Medulla oblongata (tissue), 1 donor: Measurements from ENCODE around the gene EPHB1.
"Not testable (repeated sequence)": the region's sequence is repeated elsewhere in the genome, so short reads cannot be mapped to it uniquely, and the experiment has no call there.

Experiments used
- DNase-seq: peaks from one replicate; pipeline ENCODE4 v3.0.0-alpha.2; 2015; ENCODE audit errors: extremely low spot score

Gene EPHB1

DNA sequence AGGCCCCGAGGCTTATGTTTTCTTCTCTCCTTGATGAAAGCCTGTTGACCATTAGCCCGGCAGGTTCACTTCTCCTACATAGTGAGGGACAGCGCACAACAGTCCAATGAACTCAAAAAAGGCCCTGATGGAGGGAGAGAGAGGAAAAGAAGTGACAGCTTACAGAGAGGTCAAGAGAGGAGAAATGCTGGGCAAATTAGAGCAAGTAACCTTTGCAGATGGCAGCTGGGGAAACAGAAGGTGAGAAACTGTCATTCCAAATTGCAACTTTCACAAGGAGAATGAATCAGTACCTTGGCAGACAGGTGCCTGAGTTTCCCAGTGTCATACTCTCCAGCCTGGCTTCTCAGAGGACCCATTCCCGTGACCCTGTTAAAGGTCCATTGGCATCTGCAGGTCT is 252.0 kb downstream of the EPHB1 start:
- no peak for DNase-seq

DNA sequence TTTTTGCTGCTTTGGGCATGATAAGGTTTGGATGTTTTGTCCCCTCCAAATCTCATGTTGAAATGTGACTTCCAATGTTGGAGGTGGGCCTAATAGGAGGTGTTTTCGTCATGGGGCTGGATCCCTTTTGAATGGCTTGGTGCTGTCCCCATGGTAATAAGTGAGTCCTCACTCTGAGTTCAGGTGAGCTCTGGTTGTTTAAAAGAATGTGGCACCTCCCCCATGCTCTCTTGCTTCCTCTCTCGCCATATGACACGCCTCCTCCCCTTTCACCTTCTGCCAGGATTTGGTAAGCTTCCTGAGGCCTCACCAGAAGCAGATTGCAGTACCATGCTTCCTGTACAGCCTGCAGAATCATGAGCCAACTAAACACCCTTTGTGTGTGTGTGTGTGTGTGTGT is 255.5 kb downstream of the EPHB1 start:
- no peak for DNase-seq

DNA sequence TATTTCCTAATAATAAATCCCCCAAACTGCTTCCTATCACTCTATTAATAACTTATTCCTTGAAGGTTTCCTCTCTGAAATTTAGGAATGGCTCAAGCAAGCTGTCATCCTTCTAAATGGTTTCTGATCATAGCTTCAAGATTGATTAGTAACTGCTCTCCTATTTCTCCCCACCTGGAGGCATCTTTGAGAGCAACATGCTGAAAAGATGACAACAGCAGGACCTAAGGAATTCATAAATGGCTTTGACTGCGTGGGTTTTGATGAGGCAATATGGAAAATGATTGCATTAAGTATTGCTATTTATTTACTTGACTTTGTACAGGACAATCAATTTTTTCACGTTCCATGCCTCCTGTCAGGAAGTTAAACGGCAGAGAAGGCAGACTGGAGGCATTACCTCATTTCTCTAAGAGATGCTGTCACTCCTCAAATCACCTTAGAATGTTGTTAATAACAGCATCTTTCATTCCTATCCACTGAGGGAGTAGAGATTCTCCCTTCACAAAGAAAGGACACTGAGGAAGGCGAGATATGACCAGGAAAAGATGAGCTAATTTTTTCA is 256.4 kb downstream of the EPHB1 start:
- no peak for DNase-seq

DNA sequence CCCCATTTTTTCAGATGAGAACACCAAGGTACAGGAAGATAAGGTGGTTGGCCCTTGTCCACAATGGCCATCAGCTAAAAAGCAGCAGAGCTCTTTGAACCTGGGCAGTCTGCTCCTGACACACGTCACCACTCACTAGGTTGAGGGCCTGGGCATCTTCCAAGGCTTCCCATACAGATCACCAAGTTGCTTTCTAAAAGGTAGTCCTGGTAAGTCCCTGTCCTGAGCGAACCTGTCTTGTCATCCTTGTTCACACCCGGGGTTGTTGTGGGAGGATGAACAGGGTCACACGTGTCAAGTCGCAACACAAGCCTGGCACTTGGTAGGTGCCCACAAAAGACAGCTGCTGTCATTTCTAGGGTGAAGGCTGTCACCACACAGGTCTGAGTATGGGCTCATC is 260.4 kb downstream of the EPHB1 start:
- no peak for DNase-seq

DNA sequence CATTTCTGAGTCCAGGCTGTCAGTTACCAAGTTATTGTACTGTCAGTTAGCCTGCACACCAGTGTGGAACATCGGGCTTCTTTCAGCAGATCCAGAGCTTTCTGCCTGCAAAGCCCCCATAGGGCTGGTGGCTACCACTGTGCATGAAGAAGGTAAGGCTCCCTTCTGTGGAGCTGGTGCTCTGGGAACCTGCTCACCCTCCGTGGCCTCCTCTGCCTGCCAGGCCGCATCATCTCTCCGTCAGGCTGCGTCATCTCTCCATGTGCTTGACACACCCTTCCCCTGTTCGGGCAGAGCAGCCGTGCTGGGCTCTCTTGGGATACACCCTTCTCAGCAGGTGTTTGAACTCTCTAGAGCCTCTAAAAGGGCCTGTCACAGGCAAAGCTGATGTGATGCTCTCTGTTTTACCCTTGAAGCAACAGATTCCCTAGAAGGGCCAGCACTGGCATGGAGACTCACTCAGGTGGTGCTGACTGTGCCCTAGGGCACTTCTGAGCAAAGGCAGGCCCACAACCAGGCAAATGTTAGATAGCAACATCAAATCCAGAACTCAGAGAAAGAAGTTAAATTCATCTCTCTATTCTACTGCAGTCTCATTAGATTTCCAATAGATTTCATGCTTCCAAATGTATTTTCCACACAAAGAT is 261.1 kb downstream of the EPHB1 start:
- no peak for DNase-seq

DNA sequence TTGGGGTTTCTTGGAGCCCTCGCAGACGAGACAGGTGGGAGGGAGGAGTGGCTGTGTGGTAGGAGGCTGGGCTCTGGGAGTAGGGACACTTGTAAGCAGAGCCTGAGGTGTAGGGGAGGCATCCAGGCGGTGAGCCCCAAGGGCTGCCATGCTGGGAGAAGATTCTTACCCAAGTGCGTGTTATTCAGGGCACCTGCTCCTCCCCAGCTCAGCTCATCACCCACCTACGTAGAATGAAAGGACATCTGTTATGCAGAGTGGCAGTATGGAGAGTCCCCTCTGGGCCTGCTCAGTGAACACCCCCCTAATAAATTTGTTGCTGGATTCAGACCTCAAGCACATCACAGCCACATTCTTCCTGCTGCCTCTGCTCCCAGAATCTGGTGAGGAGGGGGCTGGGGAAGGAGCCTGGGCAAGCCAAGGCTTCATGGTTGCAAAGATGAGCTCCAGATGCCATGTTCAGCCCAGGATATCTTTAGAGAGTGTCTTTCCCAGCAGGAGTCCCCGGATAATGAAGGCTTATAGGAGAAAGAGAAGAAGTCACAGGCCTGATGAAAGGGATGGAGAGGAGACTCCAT is 261.8 kb downstream of the EPHB1 start:
- no peak for DNase-seq

DNA sequence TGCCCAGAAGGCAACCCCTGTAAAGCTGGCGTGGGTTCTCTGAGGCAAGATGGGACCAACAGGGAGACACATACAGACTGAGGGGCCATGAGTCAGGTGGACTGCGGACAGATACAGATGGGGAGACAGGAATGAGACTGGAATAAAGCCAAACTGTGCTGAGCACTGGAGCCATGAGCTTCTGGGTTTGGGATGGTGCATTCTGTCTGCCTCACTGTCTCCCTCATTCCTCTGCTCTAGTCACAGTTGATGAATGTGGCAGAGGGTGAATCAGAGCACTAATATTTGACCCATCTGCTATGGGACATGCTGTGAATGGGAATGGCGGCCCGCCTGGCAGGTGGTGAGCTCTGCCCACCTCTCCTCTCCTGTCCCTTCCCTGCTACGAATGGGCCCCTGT is 262.9 kb downstream of the EPHB1 start:
- no peak for DNase-seq

DNA sequence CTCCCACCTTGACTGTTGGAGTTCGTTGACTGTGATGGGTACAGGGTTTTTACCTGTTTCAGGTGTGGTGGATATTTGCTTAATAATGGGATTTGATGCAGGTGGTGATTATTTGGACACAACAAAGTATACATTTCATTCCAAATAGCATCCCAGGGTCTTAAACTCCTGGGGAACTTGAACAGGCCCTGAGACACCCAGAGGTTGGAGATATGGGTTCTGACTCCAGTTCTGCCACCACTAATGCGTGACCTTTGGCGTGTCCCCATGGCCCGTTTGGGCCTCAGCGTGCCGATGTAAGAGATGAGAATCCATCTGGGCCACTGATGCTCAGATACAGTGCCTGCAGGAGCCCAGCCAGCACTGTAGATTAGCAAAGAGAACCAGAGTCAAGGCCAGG is 264.5 kb downstream of the EPHB1 start:
- no peak for DNase-seq

DNA sequence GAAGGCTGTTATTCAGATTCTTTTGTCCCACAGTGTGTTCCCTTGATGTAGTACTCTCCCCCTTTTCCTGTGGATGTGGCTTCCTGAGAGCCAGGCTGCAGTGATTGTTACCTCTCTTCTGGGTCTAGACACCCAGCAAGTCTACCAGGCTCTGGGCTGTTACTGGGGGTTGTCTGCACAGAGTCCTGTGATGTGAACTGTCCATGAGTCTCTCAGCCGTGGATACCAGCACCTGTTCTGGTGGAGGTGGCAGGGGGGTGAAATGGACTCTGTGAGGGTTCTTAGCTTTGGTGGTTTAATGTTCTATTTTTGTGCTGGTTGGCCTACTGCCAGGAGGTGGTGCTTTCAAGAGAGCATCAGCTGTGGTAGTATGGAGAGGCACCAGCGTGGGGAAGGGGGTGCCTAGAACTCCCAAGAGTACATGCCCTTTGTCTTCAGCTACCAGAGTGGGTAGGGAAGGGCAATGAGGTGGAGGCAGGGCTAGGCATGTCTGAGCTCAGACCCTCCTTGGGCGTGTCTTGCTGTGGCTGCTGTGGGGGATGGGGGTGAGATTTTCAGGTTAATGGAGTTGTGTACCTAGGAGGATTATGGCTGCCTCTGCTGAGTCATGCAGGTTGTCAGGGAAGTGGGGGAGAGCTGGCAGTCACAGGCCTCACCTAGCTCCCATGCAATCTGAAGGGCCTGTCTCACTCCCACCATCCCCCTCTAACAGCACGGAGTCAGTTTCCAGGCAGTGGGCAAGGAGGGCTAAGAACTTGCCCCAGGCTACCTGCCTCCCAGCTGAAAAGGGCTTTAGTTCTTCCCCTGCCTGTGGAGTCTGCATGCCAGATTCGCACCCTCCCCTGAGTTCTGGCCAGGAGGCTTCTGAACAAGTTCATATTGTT is 272.0 kb downstream of the EPHB1 start:
- DNase-seq, result not testable (repeated sequence)

DNA sequence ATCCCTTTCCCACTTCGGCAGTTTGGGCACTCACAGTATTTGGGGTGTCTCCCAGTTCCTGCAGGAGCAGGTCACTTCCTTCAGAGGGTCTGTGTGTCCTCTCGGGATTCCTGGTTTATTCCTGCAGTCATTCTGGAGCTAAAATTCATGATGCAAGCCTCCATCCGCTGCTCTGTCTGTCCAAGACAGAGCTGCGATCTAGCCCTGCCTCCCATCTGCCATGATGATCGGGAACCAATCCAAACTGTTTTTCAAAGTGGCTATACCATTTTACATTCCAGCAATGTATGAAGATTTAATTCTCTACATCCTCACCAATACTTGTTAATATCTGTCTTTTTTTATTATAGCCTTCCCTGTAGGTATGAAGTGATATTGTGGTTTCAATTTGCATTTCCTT is 273.0 kb downstream of the EPHB1 start:
- no peak for DNase-seq

DNA sequence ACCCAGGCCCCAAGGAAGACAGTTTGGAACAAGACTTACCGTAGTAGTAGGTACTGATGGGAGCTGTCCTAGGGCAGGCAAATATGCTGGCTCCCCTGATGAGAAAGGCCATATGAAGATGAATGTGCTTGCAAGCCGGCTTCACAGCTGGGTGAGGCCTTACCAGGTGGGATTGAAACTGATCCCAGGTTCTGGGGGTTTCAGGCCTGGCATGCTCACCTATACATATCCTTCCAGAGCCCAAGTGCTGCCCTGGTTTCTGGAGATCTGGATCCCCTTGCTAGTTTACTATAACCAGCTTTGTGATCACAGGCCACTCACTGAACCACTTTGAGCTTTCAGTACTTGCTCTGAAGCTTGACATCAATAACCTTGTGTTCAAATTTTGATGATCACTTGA is 274.3 kb downstream of the EPHB1 start:
- DNase-seq, result no peak

DNA sequence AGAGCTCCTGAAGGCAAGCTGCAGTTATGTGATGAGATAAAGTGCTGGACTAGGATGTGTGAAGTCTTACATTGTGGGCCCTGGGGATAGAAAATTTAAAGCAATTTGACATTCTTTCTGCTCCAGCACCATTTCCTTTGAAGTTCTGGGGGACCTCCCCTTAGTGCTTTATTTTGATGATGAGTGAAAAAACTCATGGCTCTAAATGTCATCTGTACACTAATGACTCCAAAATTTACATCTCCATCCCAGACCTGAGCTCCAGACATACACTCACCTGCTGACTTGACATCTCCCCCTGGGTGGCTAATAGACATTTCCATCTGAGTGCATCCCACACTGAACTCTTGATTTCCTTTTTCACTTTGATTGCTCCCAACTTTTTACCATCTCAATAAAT is 276.4 kb downstream of the EPHB1 start:
- no peak for DNase-seq

DNA sequence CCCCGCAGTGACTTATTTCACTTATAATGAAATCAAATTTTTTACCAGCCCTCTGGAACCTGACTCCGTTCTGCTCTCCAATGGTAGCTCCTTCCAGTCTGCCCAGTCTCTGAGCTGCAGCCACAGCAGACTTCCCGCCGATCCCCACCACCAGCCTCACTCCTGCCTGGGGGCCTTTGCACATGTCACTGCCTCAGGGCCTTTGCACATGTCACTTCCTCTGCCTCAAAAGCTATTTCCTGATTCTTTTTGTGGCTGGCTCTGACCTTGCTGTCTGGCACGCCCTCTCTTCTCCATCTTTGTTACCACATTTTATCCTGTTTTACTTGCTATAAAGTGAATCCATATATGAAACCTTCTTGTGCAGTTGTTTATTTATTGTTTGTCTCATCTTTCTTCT is 277.4 kb downstream of the EPHB1 start:
- no peak for DNase-seq

DNA sequence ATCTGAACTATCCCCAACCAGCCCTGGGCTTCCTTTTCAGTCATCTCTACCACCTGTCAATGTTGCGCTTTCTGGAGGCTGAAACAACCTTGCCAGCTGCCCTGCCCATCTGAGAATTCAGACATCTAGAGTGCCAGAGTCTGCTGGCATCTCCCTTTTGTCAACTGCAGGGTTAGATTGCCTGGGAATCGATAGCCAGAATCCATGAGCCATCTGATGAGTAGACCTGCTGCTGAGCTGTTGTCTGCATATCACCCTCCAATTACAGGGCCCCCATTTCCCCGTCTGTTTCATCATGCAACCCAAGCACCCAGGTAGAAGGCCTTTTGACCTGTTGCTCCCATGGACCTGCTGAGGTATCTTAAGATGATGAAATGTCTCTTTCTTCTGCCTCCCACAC is 280.1 kb downstream of the EPHB1 start:
- no peak for DNase-seq

DNA sequence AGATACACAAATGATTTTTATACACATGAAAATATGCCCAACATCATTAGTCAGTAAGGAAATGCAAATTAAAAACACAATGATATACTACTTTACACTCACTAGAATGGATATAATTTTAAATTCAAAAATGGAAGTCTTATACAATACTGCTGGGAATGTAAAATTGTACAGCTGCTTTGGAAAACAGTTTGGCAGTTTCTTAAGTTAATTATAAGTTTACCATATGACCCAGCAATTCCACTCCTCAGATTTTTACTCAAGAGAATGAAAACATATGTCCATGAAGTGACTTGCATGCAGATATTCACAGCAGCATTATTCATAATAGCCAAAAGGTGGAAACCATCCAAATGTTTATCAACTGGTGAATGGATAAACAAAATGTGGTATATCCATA is 281.3 kb downstream of the EPHB1 start:
- no peak for DNase-seq

DNA sequence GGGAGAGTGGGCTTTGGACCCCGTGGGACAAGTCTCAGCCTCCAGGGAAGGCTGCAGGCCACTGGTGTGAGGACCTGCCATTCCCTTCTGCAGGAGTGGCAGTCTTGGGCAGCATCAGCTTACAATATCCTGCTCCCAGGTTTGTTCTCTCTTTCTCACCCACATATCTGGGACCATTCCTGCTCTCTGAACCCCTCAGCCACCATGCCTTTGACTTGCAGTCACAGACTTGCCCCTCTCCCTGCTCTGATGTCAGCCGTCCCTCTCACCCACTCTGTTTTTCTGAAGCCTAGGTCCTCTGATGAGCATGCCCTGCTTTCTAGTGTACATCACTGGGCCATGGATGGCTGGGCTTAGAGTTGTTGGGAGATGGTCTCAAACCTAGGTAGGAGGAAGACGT is 282.1 kb downstream of the EPHB1 start:
- DNase-seq, result no peak

DNA sequence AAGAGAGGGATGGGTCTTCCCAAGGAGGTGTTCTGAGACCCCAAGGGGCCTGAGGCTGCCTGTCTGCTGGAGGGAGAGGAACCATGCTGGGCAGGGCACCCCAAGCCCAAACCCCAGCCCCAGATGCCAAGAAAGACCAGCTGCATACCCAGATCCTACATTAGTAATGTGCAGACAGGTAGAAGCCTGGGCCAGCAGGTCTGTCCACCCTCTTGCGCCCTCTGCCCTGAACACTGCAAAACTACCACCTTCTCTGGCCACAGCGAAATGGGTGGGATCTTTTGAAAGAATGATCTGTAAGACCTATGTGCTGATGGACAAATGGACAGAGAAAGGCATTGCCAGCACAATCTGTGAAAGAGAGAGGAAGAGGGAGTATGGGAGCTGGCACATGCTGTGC is 283.2 kb downstream of the EPHB1 start:
- DNase-seq, result no peak

DNA sequence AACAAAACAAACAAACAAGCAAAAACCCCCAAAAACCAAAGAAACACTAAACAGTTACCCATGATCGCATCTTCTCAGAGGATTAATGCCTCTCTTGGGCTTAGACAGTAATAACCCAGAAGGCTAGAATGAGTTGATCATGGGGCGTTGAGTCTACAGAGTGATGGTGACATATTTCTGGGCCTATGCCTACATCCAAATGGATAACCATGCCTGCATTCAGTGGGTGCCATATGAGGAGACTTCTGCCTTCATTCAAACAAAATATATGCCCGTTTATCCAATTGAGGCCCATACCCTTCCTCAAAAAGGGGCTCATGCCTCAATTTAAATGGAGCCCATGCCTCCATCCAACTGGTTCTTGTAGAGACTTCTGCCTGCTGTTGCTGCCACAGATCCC is 284.0 kb downstream of the EPHB1 start:
- DNase-seq, result no peak

DNA sequence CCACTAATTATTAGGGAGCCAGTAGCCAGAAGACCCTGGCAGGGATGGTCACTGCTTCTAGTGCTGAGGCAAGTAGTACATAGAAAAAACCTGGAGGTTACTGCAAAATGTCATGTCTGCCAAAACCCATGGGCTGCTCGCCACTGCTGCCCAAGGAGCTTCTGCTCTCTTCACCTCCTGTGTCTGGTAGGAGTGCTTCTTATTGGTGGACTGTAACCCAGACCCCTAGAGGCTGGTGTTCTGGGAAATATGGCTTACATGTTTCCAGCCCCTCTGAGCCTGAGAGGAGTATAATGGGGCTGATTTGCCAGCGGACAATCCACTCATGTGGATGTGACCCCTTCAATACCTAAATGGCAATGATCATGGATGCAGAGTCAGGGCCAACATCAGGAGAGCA is 286.4 kb downstream of the EPHB1 start:
- no peak for DNase-seq

DNA sequence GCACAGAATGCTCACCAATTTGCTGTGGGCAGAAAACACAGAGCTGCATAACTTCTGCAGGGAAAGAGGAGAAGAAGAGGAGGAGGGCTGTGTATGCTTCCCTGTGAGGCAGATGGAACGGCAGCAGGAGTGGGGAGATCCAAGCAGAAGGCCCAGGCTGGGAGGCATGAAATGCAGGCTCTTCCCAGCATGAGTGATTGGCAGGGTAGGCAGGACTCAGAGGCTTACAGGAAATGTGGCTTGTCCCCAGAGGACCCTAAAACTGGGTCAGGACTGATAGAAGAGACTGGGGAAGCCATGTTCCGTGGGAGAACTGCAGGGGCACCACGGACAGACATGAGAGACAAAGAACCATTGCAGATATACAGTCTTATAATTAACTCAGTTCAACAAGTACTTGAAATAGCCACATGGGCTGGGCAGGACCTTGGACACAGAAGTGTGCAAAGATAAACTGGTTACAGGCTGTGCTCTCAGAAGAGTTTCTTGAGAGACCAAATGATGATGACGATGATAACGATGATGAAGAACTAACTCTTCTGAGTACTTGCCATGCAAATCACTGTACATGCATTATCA is 286.9 kb downstream of the EPHB1 start:
- DNase-seq, result no peak

DNA sequence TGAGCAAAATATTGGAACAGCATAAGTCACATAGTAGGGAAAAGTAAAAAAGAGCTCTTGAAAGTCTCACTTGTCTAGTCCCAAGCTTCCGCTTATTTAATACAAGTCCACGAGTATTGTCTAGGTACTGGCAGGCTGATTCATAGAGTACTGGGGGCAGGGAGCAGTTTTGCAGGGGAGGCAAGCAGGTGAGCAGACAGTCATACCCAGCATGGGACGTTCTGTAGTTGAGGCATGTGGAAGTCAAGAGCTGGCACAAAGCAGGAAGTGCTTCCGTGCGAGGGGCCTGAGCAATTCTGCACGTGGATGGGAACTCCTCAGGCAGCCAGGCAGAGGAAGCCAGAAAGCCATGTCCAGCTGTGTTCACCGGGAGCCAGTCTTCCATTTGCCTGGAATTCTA is 287.6 kb downstream of the EPHB1 start:
- no peak for DNase-seq

DNA sequence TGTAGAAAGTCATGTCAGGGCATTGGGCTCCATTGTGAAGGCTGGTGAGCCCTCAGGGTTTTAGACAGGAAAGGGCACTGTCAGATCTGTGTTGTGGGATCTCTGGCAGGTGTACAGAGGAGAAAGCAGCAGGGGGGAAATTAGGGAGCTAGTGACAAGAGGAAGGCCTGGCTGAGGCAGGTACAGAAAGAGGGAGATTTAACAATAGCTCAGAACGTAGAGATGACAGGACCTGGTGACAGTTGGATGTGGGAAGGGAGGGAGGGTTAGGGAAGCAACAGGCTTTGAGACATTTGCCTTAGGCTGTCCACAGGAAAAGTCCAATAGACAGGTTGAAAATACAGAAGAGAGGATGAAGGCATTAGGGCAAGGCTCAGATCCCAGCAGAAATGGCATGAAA is 288.1 kb downstream of the EPHB1 start:
- DNase-seq, result no peak
